ENCODE measurements around the gene TERB1.

GRCh38 chr16:66832661-66833305 is 31.4 kb upstream of the TERB1 start:
- no peak for TF ChIP-seq CTCF (IDR thresholded peaks at IDR 0.05; ENCODE audit: poor library complexity)
- no peak for TF ChIP-seq EZH2phosphoT487 (IDR thresholded peaks at IDR 0.05; ENCODE audit: low read depth, severe bottlenecking, unreplicated experiment)
- TF ChIP-seq EZH2 (IDR thresholded peaks at IDR 0.05; ENCODE audit: borderline replicate concordance), result no peak

Data from hepatocyte (in vitro differentiated cells).